Thyroid gland (tissue), 4 donors: ENCODE results near the gene GPR42.

Experiments
- POLR2A ChIP-seq, 2 donors: fragments of 450-650 bp; IDR thresholded peaks; one replicate each; pipeline ENCODE4 v1.6.1; 2017; ENCODE audit warnings: antibody characterized with exemption in 2 of 2, mild to moderate bottlenecking in 2 of 2, moderate library complexity in 1 of 2
- TF ChIP-seq, protein P1 (sequence below), 6 experiments: fragments of 200-600 bp in 3 of 6; fragments of 450-650 bp in 3 of 6; sonication (generic) in 3 of 6; IDR thresholded peaks; one replicate each; pipeline ENCODE4 v1.5.1; 2016 to 2019; ENCODE audit warnings: antibody characterized with exemption in 6 of 6, mild to moderate bottlenecking in 2 of 6, inconsistent platforms in 1 of 6, moderate library complexity in 1 of 6

DNA sequence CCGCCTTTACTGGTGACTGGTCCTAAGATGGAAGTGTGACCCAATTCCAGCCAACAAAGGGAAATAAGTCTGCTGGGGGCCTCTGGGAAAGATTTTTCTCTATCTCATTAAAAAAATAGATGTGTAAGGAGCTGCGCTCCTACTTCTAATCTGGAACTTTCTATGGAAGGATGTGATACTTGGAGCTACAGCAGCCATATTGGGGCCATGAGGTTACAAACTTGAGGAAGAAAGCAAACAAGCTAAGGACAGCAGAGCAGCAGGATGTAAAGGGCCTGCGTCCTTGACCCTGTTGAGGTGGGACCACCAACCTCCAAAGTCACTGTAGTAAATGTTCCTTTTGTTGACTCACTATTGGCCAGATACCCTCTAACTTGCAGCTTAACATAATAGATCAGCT is 7.5 kb downstream of the GPR42 start:
- TF ChIP-seq, protein P1, sequence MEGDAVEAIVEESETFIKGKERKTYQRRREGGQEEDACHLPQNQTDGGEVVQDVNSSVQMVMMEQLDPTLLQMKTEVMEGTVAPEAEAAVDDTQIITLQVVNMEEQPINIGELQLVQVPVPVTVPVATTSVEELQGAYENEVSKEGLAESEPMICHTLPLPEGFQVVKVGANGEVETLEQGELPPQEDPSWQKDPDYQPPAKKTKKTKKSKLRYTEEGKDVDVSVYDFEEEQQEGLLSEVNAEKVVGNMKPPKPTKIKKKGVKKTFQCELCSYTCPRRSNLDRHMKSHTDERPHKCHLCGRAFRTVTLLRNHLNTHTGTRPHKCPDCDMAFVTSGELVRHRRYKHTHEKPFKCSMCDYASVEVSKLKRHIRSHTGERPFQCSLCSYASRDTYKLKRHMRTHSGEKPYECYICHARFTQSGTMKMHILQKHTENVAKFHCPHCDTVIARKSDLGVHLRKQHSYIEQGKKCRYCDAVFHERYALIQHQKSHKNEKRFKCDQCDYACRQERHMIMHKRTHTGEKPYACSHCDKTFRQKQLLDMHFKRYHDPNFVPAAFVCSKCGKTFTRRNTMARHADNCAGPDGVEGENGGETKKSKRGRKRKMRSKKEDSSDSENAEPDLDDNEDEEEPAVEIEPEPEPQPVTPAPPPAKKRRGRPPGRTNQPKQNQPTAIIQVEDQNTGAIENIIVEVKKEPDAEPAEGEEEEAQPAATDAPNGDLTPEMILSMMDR (IDR thresholded peaks at IDR 0.05) = no peak
- TF ChIP-seq POLR2A (IDR thresholded peaks at IDR 0.05) = no peak
